Measurements from ENCODE around the gene HIC1.

The HIC1 gene

GRCh38 chr17:2013994-2014317 is 40.9 kb upstream of the HIC1 start:
- TF ChIP-seq CTCF (conservative IDR thresholded peaks at IDR 0.05; ENCODE audit: low read depth, low read length): no peak

GRCh38 chr17:2015314-2015713 is 39.6 kb upstream of the HIC1 start:
- TF ChIP-seq CTCF (conservative IDR thresholded peaks at IDR 0.05; ENCODE audit: low read depth, low read length): no peak
- H3K4me3 ChIP-seq (ENCODE audit: low read depth, low read length): no peak overlapping the region
- no peak for DNase-seq (ENCODE audit: low read depth)

More at GRCh38 chr17:2013994-2014317, 40.9 kb upstream of the HIC1 start:
- DNase-seq (ENCODE audit: low read depth): no peak
- H3K4me3 ChIP-seq (ENCODE audit: low read depth, low read length): no peak overlapping the region

- H3K4me3 ChIP-seq (ENCODE audit: low read depth, low read length): no peak overlapping the region
- TF ChIP-seq CTCF (conservative IDR thresholded peaks at IDR 0.05; ENCODE audit: low read depth, low read length): no peak
- DNase-seq (ENCODE audit: low read depth): no peak
Measured at GRCh38 chr17:2016494-2016893, 38.4 kb upstream of the HIC1 start.

GRCh38 chr17:2017274-2017941 is 37.5 kb upstream of the HIC1 start:
- H3K4me3 ChIP-seq (ENCODE audit: low read depth, low read length): no peak overlapping the region
- no peak for TF ChIP-seq CTCF (conservative IDR thresholded peaks at IDR 0.05; ENCODE audit: low read depth, low read length)
- DNase-seq (ENCODE audit: low read depth): no peak

- no peak overlapping the region for H3K4me3 ChIP-seq (ENCODE audit: low read depth, low read length)
- no peak for TF ChIP-seq CTCF (conservative IDR thresholded peaks at IDR 0.05; ENCODE audit: low read depth, low read length)
Measured at GRCh38 chr17:2018716-2019510, 36.0 kb upstream of the HIC1 start.

GRCh38 chr17:2019723-2020122 is 35.2 kb upstream of the HIC1 start:
- H3K4me3 ChIP-seq (ENCODE audit: low read depth, low read length): no peak overlapping the region
- no peak for TF ChIP-seq CTCF (conservative IDR thresholded peaks at IDR 0.05; ENCODE audit: low read depth, low read length)
- no peak for DNase-seq (ENCODE audit: low read depth)

More at GRCh38 chr17:2018716-2019510, 36.0 kb upstream of the HIC1 start:
- DNase-seq (ENCODE audit: low read depth): no peak

- no peak for DNase-seq (ENCODE audit: low read depth)
- TF ChIP-seq CTCF (conservative IDR thresholded peaks at IDR 0.05; ENCODE audit: low read depth, low read length): no peak
- H3K4me3 ChIP-seq (ENCODE audit: low read depth, low read length): no peak overlapping the region
Measured at GRCh38 chr17:2020721-2021120, 34.2 kb upstream of the HIC1 start.

Data from choroid plexus epithelial cell (primary cell).